ENCODE data around the gene BMP4. TPM values are rescaled to one million over a fixed set of nuclear protein-coding genes. Genes with fewer than 3 reads are reported as not detected.

The BMP4 gene
- total and polyA plus RNA-seq, 2 of the 13 experiments (the other 11 are each of a cell fraction or from before 2014, with no cell fraction given), result 56.4 to 169 TPM

GRCh38 chr14:53979747-53980642 lies 23.4 kb upstream of the BMP4 start (continued):
- TF ChIP-seq HNF1A (IDR thresholded peaks at IDR 0.05; ENCODE audit: low read depth) (peak; percentile 39; the same call in 1 of the 2 replicates), HNF1A (CRISPR knock-in tag; IDR thresholded peaks at IDR 0.05; ENCODE audit: borderline replicate concordance) (peak; percentile 57; the same call in 1 of the 2 replicates), CBFB (CRISPR knock-in tag; IDR thresholded peaks at IDR 0.05) (peak; percentile 68; the same call in 1 of the 2 replicates), TCF12 (IDR thresholded peaks at IDR 0.05) (no peak), TCF12 (CRISPR knock-in tag; IDR thresholded peaks at IDR 0.05) (no peak), NFE2L1 (CRISPR knock-in tag; IDR thresholded peaks at IDR 0.05; ENCODE audit: borderline replicate concordance) (no peak), SIX4 (CRISPR knock-in tag; IDR thresholded peaks at IDR 0.05) (peak; percentile 54), HOXA5 (CRISPR knock-in tag; IDR thresholded peaks at IDR 0.05) (no peak), MATR3 (CRISPR knock-in tag; IDR thresholded peaks at IDR 0.05) (no peak), NCOA5 (CRISPR knock-in tag; IDR thresholded peaks at IDR 0.05) (no peak), ZNF589 (CRISPR knock-in tag; conservative IDR thresholded peaks at IDR 0.05) (no peak), MXD1 (CRISPR knock-in tag; IDR thresholded peaks at IDR 0.05) (no peak), NR1H2 (CRISPR knock-in tag; IDR thresholded peaks at IDR 0.05; ENCODE audit: borderline replicate concordance, low read depth) (no peak), CBX2 (IDR thresholded peaks at IDR 0.05; ENCODE audit: low read depth, low read length) (no peak), CBX2 (CRISPR knock-in tag; IDR thresholded peaks at IDR 0.05; ENCODE audit: low read depth) (no peak), TRIM24 (CRISPR knock-in tag; IDR thresholded peaks at IDR 0.05) (no peak), ZNF674 (CRISPR knock-in tag; IDR thresholded peaks at IDR 0.05; ENCODE audit: low read depth) (no peak)
- TF ChIP-seq, protein P1, sequence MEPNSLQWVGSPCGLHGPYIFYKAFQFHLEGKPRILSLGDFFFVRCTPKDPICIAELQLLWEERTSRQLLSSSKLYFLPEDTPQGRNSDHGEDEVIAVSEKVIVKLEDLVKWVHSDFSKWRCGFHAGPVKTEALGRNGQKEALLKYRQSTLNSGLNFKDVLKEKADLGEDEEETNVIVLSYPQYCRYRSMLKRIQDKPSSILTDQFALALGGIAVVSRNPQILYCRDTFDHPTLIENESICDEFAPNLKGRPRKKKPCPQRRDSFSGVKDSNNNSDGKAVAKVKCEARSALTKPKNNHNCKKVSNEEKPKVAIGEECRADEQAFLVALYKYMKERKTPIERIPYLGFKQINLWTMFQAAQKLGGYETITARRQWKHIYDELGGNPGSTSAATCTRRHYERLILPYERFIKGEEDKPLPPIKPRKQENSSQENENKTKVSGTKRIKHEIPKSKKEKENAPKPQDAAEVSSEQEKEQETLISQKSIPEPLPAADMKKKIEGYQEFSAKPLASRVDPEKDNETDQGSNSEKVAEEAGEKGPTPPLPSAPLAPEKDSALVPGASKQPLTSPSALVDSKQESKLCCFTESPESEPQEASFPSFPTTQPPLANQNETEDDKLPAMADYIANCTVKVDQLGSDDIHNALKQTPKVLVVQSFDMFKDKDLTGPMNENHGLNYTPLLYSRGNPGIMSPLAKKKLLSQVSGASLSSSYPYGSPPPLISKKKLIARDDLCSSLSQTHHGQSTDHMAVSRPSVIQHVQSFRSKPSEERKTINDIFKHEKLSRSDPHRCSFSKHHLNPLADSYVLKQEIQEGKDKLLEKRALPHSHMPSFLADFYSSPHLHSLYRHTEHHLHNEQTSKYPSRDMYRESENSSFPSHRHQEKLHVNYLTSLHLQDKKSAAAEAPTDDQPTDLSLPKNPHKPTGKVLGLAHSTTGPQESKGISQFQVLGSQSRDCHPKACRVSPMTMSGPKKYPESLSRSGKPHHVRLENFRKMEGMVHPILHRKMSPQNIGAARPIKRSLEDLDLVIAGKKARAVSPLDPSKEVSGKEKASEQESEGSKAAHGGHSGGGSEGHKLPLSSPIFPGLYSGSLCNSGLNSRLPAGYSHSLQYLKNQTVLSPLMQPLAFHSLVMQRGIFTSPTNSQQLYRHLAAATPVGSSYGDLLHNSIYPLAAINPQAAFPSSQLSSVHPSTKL (CRISPR knock-in tag; IDR thresholded peaks at IDR 0.05), result peak; percentile 98

Data from HepG2 (cell line).